NB4 (cell line): Measurements from ENCODE around the gene KLF16.

Experiments
- MYC ChIP-seq: IDR thresholded peaks from 2 replicates; pipeline ENCODE4 v1.6.1; 2011; ENCODE audit warnings: low read depth, low read length
- POLR2A ChIP-seq: IDR thresholded peaks from 2 replicates; pipeline ENCODE4 v1.6.1; 2011; ENCODE audit warnings: mild to moderate bottlenecking; ENCODE audit not compliant: insufficient read length; ENCODE audit errors: extremely low read depth
- TF ChIP-seq, protein P1 (sequence below): IDR thresholded peaks from one replicate; pipeline ENCODE4 v1.5.1; 2012; ENCODE audit warnings: low read depth, low read length
- TF ChIP-seq, protein P2 (sequence below): IDR thresholded peaks from 2 replicates; pipeline ENCODE4 v1.6.1; 2011; ENCODE audit warnings: low read depth, low read length

DNA sequence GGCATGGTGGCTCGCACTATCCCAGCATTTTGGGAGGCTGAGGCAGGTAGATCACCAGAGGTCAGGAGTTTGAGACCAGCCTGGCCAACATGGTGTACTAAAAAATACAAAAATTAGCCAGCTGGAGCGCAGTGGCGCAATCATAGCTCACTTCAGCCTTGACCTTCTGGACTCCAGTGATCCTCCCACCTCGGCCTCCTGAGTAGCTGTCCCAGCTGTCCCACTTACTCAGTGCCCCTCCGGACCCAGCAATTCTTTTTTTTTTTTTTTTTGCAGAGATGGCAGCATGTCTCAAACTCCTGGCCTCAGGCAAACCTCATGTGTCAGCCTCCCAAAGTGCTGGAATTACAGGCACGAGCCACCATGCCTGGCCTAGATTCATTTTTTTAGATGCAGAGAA is 39.5 kb upstream of the KLF16 start:
- TF ChIP-seq, protein P1, sequence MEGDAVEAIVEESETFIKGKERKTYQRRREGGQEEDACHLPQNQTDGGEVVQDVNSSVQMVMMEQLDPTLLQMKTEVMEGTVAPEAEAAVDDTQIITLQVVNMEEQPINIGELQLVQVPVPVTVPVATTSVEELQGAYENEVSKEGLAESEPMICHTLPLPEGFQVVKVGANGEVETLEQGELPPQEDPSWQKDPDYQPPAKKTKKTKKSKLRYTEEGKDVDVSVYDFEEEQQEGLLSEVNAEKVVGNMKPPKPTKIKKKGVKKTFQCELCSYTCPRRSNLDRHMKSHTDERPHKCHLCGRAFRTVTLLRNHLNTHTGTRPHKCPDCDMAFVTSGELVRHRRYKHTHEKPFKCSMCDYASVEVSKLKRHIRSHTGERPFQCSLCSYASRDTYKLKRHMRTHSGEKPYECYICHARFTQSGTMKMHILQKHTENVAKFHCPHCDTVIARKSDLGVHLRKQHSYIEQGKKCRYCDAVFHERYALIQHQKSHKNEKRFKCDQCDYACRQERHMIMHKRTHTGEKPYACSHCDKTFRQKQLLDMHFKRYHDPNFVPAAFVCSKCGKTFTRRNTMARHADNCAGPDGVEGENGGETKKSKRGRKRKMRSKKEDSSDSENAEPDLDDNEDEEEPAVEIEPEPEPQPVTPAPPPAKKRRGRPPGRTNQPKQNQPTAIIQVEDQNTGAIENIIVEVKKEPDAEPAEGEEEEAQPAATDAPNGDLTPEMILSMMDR = no peak
- TF ChIP-seq POLR2A = no peak
- TF ChIP-seq MYC = no peak
- TF ChIP-seq, protein P2, sequence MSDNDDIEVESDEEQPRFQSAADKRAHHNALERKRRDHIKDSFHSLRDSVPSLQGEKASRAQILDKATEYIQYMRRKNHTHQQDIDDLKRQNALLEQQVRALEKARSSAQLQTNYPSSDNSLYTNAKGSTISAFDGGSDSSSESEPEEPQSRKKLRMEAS = no peak
